ENCODE data around the gene DLL1. TPM values are rescaled to one million over a fixed set of nuclear protein-coding genes. Genes with fewer than 3 reads are reported as not detected.

The DLL1 gene
- total RNA-seq, 1 experiment from 2014 or later = 2.8 TPM

GRCh38 chr6:170312876-170313275 is 22.0 kb upstream of the DLL1 start:
- Histone ChIP-seq H3K23me2 (ENCODE audit: insufficient read length, low read depth, low read length, poor library complexity, severe bottlenecking) (no peaks in the 10 kb centered on the region), H4K20me1 (ENCODE audit: control insufficient read depth, insufficient read depth, insufficient read length) (no peaks in the 10 kb centered on the region), H2BK5ac (ENCODE audit: insufficient read length, low read length) (no peak overlapping the region), H3K9ac (ENCODE audit: extremely low read depth, insufficient read length, low read length) (no peak overlapping the region), H3K27ac (ENCODE audit: insufficient read length, low read depth, low read length) (no peak overlapping the region), H4K8ac (replicated peaks; ENCODE audit: insufficient read length, low read depth, low read length) (no peak overlapping the region), H3K27me3 (ENCODE audit: insufficient read depth, low read length) (no peaks in the 10 kb centered on the region), H2AFZ (ENCODE audit: low read length) (no peak overlapping the region), H2BK120ac (ENCODE audit: low read depth, low read length, poor library complexity, severe bottlenecking) (no peak overlapping the region), H3K56ac (ENCODE audit: insufficient read length, low read depth, low read length) (no peak overlapping the region), H2BK20ac (ENCODE audit: low read depth, low read length, poor library complexity, severe bottlenecking) (no peak overlapping the region), H3K4me1 (ENCODE audit: insufficient read depth, low read length) (peaks cover 5% of the 10 kb centered on the region; the same call in 1 of the 2 replicates), H3T11ph (ENCODE audit: low read length) (no peak overlapping the region), H2BK12ac (ENCODE audit: insufficient read length, low read depth, low read length) (no peak overlapping the region), H3K79me2 (ENCODE audit: insufficient read depth, low read length) (peaks cover 2% of the 10 kb centered on the region; the same call in 1 of the 2 replicates), H4K5ac (ENCODE audit: insufficient read length, low read depth, low read length) (no peak overlapping the region), H3K14ac (ENCODE audit: insufficient read depth, low read length) (no peak overlapping the region), H3K18ac (ENCODE audit: insufficient read length, low read depth, low read length) (no peak overlapping the region), H2AK5ac (ENCODE audit: insufficient read length, low read length) (no peak overlapping the region), H3K4ac (ENCODE audit: low read depth, low read length) (no peak overlapping the region), H4K91ac (ENCODE audit: insufficient read length, low read depth, low read length) (no peak overlapping the region), H3K4me2 (ENCODE audit: insufficient read depth, insufficient read length, low read length) (no peak overlapping the region), H3K79me1 (ENCODE audit: insufficient read depth, low read depth, low read length, poor library complexity, severe bottlenecking) (peaks cover 5% of the 10 kb centered on the region), H2BK15ac (ENCODE audit: low read depth, low read length) (no peak overlapping the region), H3K9me3 (ENCODE audit: control insufficient read depth, low read depth, low read length) (no peaks in the 10 kb centered on the region), H3K23ac (ENCODE audit: insufficient read length, low read depth, low read length) (no peak overlapping the region)
- no peak for DNase-seq
- no peak overlapping the region for H3K27ac Mint-ChIP-seq
- WGBS (ENCODE audit: extremely low coverage, insufficient read length, low lambda C conversion rate) = no CpG with 5 or more reads among the region's 2 CpGs
- H3K4me3 Mint-ChIP-seq = no peak overlapping the region
- no peak for TF ChIP-seq CTCF (conservative IDR thresholded peaks at IDR 0.05)
- peaks cover 5% of the 10 kb centered on the region for H3K27me3 Mint-ChIP-seq (ENCODE audit: low read depth)
- no peaks in the 10 kb centered on the region for H3K9me3 Mint-ChIP-seq
- H3K36me3 Mint-ChIP-seq (ENCODE audit: insufficient read depth in 1 of 3, low read depth in 3 of 3) = peaks cover 2 to 10% (median 9%) of the 10 kb centered on the region in 3 experiments; a peak in 6 of 7 replicates
- peaks cover 19 to 25% of the 10 kb centered on the region in 2 experiments for H3K4me1 Mint-ChIP-seq
